ENCODE results near the gene HOXB3.
A peak's percentile ranks its signal among the peaks of the same experiment; 100 is the strongest.

GRCh38 chr17:48593840-48594537 lies 3.9 kb upstream of the HOXB3 start:
- TF ChIP-seq CTCF (IDR thresholded peaks at IDR 0.05) (peak; percentile 70 to 81 (median 73)), POLR2A (IDR thresholded peaks at IDR 0.05) (no peak)
